ENCODE results near the gene MPP3.

Gene MPP3

GRCh38 chr17:43832168-43832975, 574 bp downstream of the MPP3 start:
- DNase-seq (ENCODE audit: low spot score), result peak; percentile 86

- no peak for DNase-seq (ENCODE audit: low spot score)
Measured at GRCh38 chr17:43831633-43832032, 1.3 kb downstream of the MPP3 start.

GRCh38 chr17:43830510-43831140, 2.3 kb downstream of the MPP3 start:
- DNase-seq (ENCODE audit: low spot score), result no peak

GRCh38 chr17:43829738-43830137, 3.2 kb downstream of the MPP3 start:
- no peak for DNase-seq (ENCODE audit: low spot score)

GRCh38 chr17:43827596-43827995, 5.3 kb downstream of the MPP3 start:
- DNase-seq (ENCODE audit: low spot score), result no peak

- DNase-seq (ENCODE audit: low spot score), result no peak
Measured at GRCh38 chr17:43826206-43826605, 6.7 kb downstream of the MPP3 start.

GRCh38 chr17:43825567-43825966, 7.4 kb downstream of the MPP3 start:
- DNase-seq (ENCODE audit: low spot score), result no peak

- no peak for DNase-seq (ENCODE audit: low spot score)
Measured at GRCh38 chr17:43823350-43824084, 9.4 kb downstream of the MPP3 start.

GRCh38 chr17:43822570-43823190, 10.3 kb downstream of the MPP3 start:
- DNase-seq (ENCODE audit: low spot score), result no peak

GRCh38 chr17:43820759-43821158, 12.2 kb downstream of the MPP3 start:
- no peak for DNase-seq (ENCODE audit: low spot score)

- DNase-seq (ENCODE audit: low spot score), result no peak
Measured at GRCh38 chr17:43818966-43819365, 14.0 kb downstream of the MPP3 start.

- no peak for DNase-seq (ENCODE audit: low spot score)
Measured at GRCh38 chr17:43817826-43818225, 15.1 kb downstream of the MPP3 start.

GRCh38 chr17:43816336-43817320, 16.3 kb downstream of the MPP3 start:
- no peak for DNase-seq (ENCODE audit: low spot score)

GRCh38 chr17:43814714-43815113, 18.2 kb downstream of the MPP3 start:
- no peak for DNase-seq (ENCODE audit: low spot score)

- no peak for DNase-seq (ENCODE audit: low spot score)
Measured at GRCh38 chr17:43814026-43814425, 18.9 kb downstream of the MPP3 start.

- DNase-seq (ENCODE audit: low spot score), result no peak
Measured at GRCh38 chr17:43813386-43813785, 19.6 kb downstream of the MPP3 start.

GRCh38 chr17:43812396-43813265, 20.3 kb downstream of the MPP3 start:
- DNase-seq (ENCODE audit: low spot score), result no peak

- DNase-seq (ENCODE audit: low spot score), result no peak
Measured at GRCh38 chr17:43810823-43811222, 22.1 kb downstream of the MPP3 start.

GRCh38 chr17:43810226-43810715, 22.7 kb downstream of the MPP3 start:
- DNase-seq (ENCODE audit: low spot score), result no peak

GRCh38 chr17:43809121-43809520, 23.8 kb downstream of the MPP3 start:
- DNase-seq (ENCODE audit: low spot score), result no peak

All from RKO (cell line).